ENCODE measurements around the gene TMA7B.

The TMA7B gene

GRCh38 chr22:39954584-39955055 lies 5.6 kb upstream of the TMA7B start:
- no peak for DNase-seq (ENCODE audit: low read depth)

GRCh38 chr22:39955675-39956074 lies 4.5 kb upstream of the TMA7B start:
- no peak for DNase-seq (ENCODE audit: low read depth)

GRCh38 chr22:39956932-39957664 lies 3.1 kb upstream of the TMA7B start:
- DNase-seq (ENCODE audit: low read depth), result no peak

- DNase-seq (ENCODE audit: low read depth), result no peak
Measured at GRCh38 chr22:39958009-39958711, 2.0 kb upstream of the TMA7B start.

GRCh38 chr22:39958949-39959639 lies 1.1 kb upstream of the TMA7B start:
- DNase-seq (ENCODE audit: low read depth), result no peak

- DNase-seq (ENCODE audit: low read depth), result peak; percentile 49
Measured at GRCh38 chr22:39960791-39961746, 872 bp downstream of the TMA7B start.

- no peak for DNase-seq (ENCODE audit: low read depth)
Measured at GRCh38 chr22:39962071-39962470, 1.9 kb downstream of the TMA7B start.

GRCh38 chr22:39965748-39966147 lies 5.6 kb downstream of the TMA7B start:
- no peak for DNase-seq (ENCODE audit: low read depth)

GRCh38 chr22:39966470-39966869 lies 6.3 kb downstream of the TMA7B start:
- no peak for DNase-seq (ENCODE audit: low read depth)

- no peak for DNase-seq (ENCODE audit: low read depth)
Measured at GRCh38 chr22:39967103-39967829, 7.1 kb downstream of the TMA7B start.

- DNase-seq (ENCODE audit: low read depth), result no peak
Measured at GRCh38 chr22:39967996-39968972, 8.1 kb downstream of the TMA7B start.

GRCh38 chr22:39970742-39971141 lies 10.5 kb downstream of the TMA7B start:
- DNase-seq (ENCODE audit: low read depth), result no peak

GRCh38 chr22:39972641-39973040 lies 12.4 kb downstream of the TMA7B start:
- DNase-seq (ENCODE audit: low read depth), result no peak

GRCh38 chr22:39973656-39974055 lies 13.5 kb downstream of the TMA7B start:
- DNase-seq (ENCODE audit: low read depth), result no peak

GRCh38 chr22:39974065-39974464 lies 13.9 kb downstream of the TMA7B start:
- no peak for DNase-seq (ENCODE audit: low read depth)

GRCh38 chr22:39979048-39979447 lies 18.9 kb downstream of the TMA7B start:
- no peak for DNase-seq (ENCODE audit: low read depth)

- no peak for DNase-seq (ENCODE audit: low read depth)
Measured at GRCh38 chr22:39979458-39979857, 19.3 kb downstream of the TMA7B start.

GRCh38 chr22:39980596-39980995 lies 20.4 kb downstream of the TMA7B start:
- DNase-seq (ENCODE audit: low read depth), result no peak

GRCh38 chr22:39983346-39983745 lies 23.1 kb downstream of the TMA7B start:
- no peak for DNase-seq (ENCODE audit: low read depth)

- DNase-seq (ENCODE audit: low read depth), result no peak
Measured at GRCh38 chr22:39984006-39984405, 23.8 kb downstream of the TMA7B start.

Measured in stimulated activated CD8-positive, alpha-beta memory T cell treated with anti-CD3 and anti-CD28 coated beads, Interleukin-12 subunit alpha, Interleukin-12 subunit beta, amount 100 ng/mL, for 1 hour (primary cell).